IPS-18c (cell line): Measurements from ENCODE around the gene IP6K3.

Source experiments
- H3K4me3 ChIP-seq: 2 replicates; pipeline ENCODE4 v1.7.0; 2013; ENCODE audit warnings: low read depth, mild to moderate bottlenecking, low read length, moderate library complexity; ENCODE audit not compliant: insufficient read depth
- H3K9me3 ChIP-seq: one replicate; pipeline ENCODE4 v1.6.1; 2013; ENCODE audit warnings: mild to moderate bottlenecking, low read length, moderate library complexity; ENCODE audit not compliant: control insufficient read depth, insufficient read depth

The IP6K3 gene

GRCh38 chr6:33682341-33682740 is 64.4 kb downstream of the IP6K3 start:
- no peaks in the 10 kb centered on the region for H3K9me3 ChIP-seq
- H3K4me3 ChIP-seq = no peak overlapping the region

- Histone ChIP-seq H3K4me3 (no peak overlapping the region), H3K9me3 (no peaks in the 10 kb centered on the region)
These were observed 66.9 kb downstream of the IP6K3 start for GRCh38 chr6:33679761-33680160.

- Histone ChIP-seq H3K9me3 (no peaks in the 10 kb centered on the region), H3K4me3 (no peak overlapping the region)
These were observed 67.7 kb downstream of the IP6K3 start for GRCh38 chr6:33678932-33679490.

- Histone ChIP-seq H3K9me3 (no peaks in the 10 kb centered on the region), H3K4me3 (no peak overlapping the region)
These were observed 68.3 kb downstream of the IP6K3 start for GRCh38 chr6:33678233-33678931.

GRCh38 chr6:33677689-33678088 is 69.0 kb downstream of the IP6K3 start:
- H3K9me3 ChIP-seq = no peaks in the 10 kb centered on the region
- H3K4me3 ChIP-seq = no peak overlapping the region

GRCh38 chr6:33677143-33677660 is 69.5 kb downstream of the IP6K3 start:
- Histone ChIP-seq H3K4me3 (no peak overlapping the region), H3K9me3 (no peaks in the 10 kb centered on the region)

GRCh38 chr6:33676416-33677142 is 70.1 kb downstream of the IP6K3 start:
- Histone ChIP-seq H3K9me3 (no peaks in the 10 kb centered on the region), H3K4me3 (no peak overlapping the region)

- Histone ChIP-seq H3K4me3 (no peak overlapping the region), H3K9me3 (no peaks in the 10 kb centered on the region)
These were observed 70.7 kb downstream of the IP6K3 start for GRCh38 chr6:33675968-33676367.

- no peaks in the 10 kb centered on the region for H3K9me3 ChIP-seq
- H3K4me3 ChIP-seq = no peak overlapping the region
These were observed 72.9 kb downstream of the IP6K3 start for GRCh38 chr6:33673851-33674250.

GRCh38 chr6:33672808-33673207 is 73.9 kb downstream of the IP6K3 start:
- H3K9me3 ChIP-seq = peaks cover 2% of the 10 kb centered on the region

GRCh38 chr6:33671744-33672072 is 75.0 kb downstream of the IP6K3 start:
- peaks cover 2% of the 10 kb centered on the region for H3K9me3 ChIP-seq
- no peak overlapping the region for H3K4me3 ChIP-seq

More at GRCh38 chr6:33672808-33673207, 73.9 kb downstream of the IP6K3 start:
- H3K4me3 ChIP-seq = no peak overlapping the region
